HG02642 (cell line): ENCODE data around the gene ITIH3.

ENCODE experiments used
- ATAC-seq: cut with Tn5 transposase; IDR thresholded peaks from one replicate; pipeline ENCODE4 v1.9.1; 2021; ENCODE audit warnings: mild to moderate bottlenecking; ENCODE audit not compliant: unreplicated experiment, poor library complexity

The ITIH3 gene

GRCh38 chr3:52820736-52821135 is 26.1 kb downstream of the ITIH3 start:
- no peak for ATAC-seq

- ATAC-seq = no peak
Measured at GRCh38 chr3:52822363-52822762, 27.8 kb downstream of the ITIH3 start.

- ATAC-seq = no peak
Measured at GRCh38 chr3:52824037-52824436, 29.4 kb downstream of the ITIH3 start.

GRCh38 chr3:52827441-52827840 is 32.8 kb downstream of the ITIH3 start:
- ATAC-seq = no peak

GRCh38 chr3:52827866-52828376 is 33.3 kb downstream of the ITIH3 start:
- ATAC-seq = no peak

- no peak for ATAC-seq
Measured at GRCh38 chr3:52829482-52829881, 34.9 kb downstream of the ITIH3 start.

- no peak for ATAC-seq
Measured at GRCh38 chr3:52829906-52830463, 35.4 kb downstream of the ITIH3 start.

- ATAC-seq = no peak
Measured at GRCh38 chr3:52830535-52831258, 36.1 kb downstream of the ITIH3 start, which contains the start of gene ITIH4. Gene ITIH4, minus strand, starts transcription at chr3:52830672. Its CDS starts 30 bp downstream, at chr3:52830642.

- ATAC-seq = no peak
Measured at GRCh38 chr3:52831500-52832301, 37.1 kb downstream of the ITIH3 start.

GRCh38 chr3:52833202-52833601 is 38.6 kb downstream of the ITIH3 start:
- ATAC-seq = no peak

GRCh38 chr3:52834871-52835501 is 40.4 kb downstream of the ITIH3 start, which contains the start of gene MUSTN1:
Gene MUSTN1, minus strand, starts transcription at chr3:52835019. Its CDS starts 71 bp downstream, at chr3:52834948.
- no peak for ATAC-seq

GRCh38 chr3:52835766-52836470 is 41.3 kb downstream of the ITIH3 start:
- ATAC-seq = no peak

- ATAC-seq = no peak
Measured at GRCh38 chr3:52836471-52836845, 41.9 kb downstream of the ITIH3 start.

- ATAC-seq = no peak
Measured at GRCh38 chr3:52836986-52837385, 42.4 kb downstream of the ITIH3 start.

- ATAC-seq = no peak
Measured at GRCh38 chr3:52838561-52839267, 44.1 kb downstream of the ITIH3 start.

GRCh38 chr3:52839268-52839575 is 44.6 kb downstream of the ITIH3 start:
- no peak for ATAC-seq

- ATAC-seq = no peak
Measured at GRCh38 chr3:52839892-52840545, 45.4 kb downstream of the ITIH3 start.

- ATAC-seq = no peak
Measured at GRCh38 chr3:52841211-52841980, 46.8 kb downstream of the ITIH3 start.
